RWPE1 (cell line): ENCODE data around the gene SLC16A5.

Source experiments
- CTCF ChIA-PET: fragments of 350-600 bp; sonication (Branson Sonifier 250); formaldehyde crosslinking; extraction: SDS; loops from one replicate; lab custom pipeline; 2021; lab: Yijun Ruan, JAX
- POLR2A ChIA-PET: fragments of 400-600 bp; formaldehyde crosslinking; extraction: SDS; loops from one replicate; lab custom pipeline; 2020; ENCODE audit warnings: antibody characterized with exemption; ENCODE audit not compliant: low non-redundant PET; lab: Yijun Ruan, JAX
- DNase-seq: peaks from one replicate; pipeline ENCODE4 v3.0.0; 2012; ENCODE audit warnings: low spot score
- H3K27ac ChIP-seq: fragments of 450-650 bp; 2 replicates; pipeline ENCODE4 v1.5.1; 2017
- TF ChIP-seq, protein P1 (sequence below): fragments of 450-650 bp; conservative IDR thresholded peaks from 2 replicates; pipeline ENCODE4 v1.5.1; 2017; ENCODE audit warnings: low read depth, mild to moderate bottlenecking

Gene SLC16A5

DNA sequence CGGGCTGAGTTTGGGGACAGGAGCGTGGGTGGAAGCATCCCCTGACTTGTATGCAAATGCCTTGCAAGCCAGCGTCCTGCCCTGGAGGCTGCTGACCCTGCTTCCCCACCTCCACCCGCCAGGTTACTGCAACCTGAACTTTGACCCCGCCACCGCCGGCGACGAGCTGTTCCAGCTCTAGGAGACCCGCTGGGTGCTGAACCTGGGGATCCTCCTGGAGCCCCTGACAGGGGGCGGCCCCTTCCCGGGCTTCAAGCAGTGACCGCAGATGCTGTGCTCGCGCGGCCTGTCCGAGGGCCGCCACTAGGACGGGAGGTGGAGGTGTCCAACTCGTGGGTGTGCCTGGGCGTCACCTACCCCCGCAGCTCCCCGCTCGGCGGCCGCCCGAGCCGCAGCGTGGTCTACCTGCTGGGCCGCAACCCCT is 10.7 kb upstream of the SLC16A5 start:
- H3K27ac ChIP-seq = no peak overlapping the region; the same call in 1 of the 2 replicates
- TF ChIP-seq, protein P1, sequence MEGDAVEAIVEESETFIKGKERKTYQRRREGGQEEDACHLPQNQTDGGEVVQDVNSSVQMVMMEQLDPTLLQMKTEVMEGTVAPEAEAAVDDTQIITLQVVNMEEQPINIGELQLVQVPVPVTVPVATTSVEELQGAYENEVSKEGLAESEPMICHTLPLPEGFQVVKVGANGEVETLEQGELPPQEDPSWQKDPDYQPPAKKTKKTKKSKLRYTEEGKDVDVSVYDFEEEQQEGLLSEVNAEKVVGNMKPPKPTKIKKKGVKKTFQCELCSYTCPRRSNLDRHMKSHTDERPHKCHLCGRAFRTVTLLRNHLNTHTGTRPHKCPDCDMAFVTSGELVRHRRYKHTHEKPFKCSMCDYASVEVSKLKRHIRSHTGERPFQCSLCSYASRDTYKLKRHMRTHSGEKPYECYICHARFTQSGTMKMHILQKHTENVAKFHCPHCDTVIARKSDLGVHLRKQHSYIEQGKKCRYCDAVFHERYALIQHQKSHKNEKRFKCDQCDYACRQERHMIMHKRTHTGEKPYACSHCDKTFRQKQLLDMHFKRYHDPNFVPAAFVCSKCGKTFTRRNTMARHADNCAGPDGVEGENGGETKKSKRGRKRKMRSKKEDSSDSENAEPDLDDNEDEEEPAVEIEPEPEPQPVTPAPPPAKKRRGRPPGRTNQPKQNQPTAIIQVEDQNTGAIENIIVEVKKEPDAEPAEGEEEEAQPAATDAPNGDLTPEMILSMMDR = no peak
- DNase-seq = no peak
- ChIA-PET CTCF (no interaction called here), POLR2A (no interaction called here)

DNA sequence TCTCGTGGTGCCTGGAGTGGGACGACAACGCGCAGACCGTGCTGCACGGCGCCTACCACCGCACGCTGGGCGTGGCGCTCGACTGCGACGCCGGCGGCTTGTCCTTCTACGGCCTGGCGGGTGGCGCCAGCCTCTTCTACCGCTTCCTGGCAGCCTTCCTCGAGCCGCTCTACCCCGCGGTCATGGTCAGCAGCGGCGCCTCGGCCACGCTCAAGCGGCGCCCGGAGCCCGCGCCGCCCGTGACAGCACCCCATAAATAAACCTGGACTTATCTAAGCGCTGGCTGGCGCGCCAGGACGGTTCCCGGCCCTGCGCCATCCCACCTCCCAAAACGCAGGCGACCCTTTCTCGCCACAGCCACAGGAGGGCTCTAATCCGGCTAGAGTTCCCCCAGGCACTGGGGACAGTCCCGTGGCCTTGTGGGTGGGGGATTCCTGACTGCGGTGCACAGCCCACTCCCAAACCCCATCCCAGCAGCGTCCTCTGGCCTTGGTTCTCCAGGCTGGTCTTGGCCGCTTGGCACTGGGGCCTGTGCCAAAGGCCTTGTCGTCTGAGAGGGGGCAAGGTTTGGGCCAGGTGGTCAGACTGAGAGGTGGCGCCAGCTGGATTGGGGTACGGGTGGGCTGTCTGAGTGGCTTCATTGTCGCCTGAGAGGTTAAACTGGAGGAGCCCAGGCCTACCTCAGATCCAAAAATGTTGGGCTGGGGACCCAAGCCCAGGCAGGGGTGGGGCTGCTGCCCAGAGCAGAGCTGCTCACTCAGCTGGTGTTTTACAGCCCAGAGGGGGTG is 10.1 kb upstream of the SLC16A5 start:
- TF ChIP-seq, protein P1 = no peak
- ChIA-PET CTCF (interaction anchor here (1.2 to 1.5 kb wide), 2 partner anchors 14 to 28 kb away, joined by 4 to 7 read pairs; no protein-coding TSS in a partner anchor), POLR2A (interaction anchor here (0.5 kb wide), 1 partner anchor 10 kb away, joined by 3 read pairs; no protein-coding TSS in a partner anchor)
- DNase-seq = no peak
- no peak overlapping the region for H3K27ac ChIP-seq

DNA sequence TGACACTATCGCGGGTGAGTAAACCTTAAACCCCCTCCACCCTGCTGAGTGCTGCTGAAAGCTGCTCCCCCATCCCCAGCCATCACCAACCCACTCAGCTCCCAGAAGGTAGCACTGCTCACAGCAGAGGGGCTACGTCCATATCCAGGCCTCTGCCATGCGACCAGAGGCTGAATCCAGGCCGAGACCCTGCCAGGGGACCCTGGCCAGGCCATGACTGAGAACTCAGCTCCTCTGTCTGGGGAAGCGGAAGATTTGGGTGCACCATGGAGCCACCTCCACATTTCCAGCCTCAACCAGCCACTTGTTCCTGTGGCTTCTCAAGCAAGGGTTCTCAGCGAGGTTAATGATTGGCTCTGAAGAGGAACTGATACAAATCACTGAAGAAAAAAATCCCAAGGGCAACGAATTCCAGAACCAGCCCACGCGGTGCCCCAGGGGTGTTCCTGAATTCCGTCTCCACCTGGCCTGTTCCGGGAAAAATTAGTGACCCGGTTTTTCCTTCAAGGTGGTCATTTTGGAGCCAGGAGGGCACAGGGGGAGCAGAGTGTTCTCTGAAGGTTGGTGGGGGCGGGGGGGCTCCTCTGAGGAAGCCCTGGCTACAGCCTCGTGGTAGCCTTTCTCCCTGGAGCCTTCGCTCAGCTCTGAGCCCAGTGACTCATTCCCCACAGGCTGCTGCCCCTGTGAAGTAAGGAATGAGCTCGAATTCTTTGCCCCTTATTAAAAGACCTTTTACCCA is 9.3 kb upstream of the SLC16A5 start:
- ChIA-PET CTCF (interaction anchor here (0.5 to 1.5 kb wide), 6 partner anchors 10 to 124 kb away, joined by 3 to 7 read pairs (median 4); no protein-coding TSS in a partner anchor), POLR2A (interaction anchor here (0.5 kb wide), 1 partner anchor 10 kb away, joined by 3 read pairs; no protein-coding TSS in a partner anchor)
- TF ChIP-seq, protein P1 = no peak
- DNase-seq = peak; percentile 62
- H3K27ac ChIP-seq = peak overlapping the region; percentile 55

DNA sequence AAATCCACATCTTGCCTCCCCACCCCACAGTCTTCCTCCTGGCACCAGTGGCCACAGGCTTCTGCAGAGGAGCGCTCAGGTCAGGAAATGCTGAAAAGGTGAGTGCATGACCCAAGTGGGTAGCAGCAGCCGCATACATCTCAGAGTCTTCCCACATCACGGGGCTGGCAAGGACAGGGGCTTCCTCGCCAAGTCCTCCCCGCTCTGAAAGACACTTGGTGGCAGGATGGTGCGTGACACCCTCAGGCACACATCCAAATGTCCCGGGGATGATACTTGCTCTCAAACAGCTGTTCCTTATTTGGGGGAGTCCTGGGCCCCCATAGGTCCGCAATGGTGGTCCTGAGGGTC is 8.8 kb upstream of the SLC16A5 start:
- peak overlapping the region; percentile 55 for H3K27ac ChIP-seq
- CTCF ChIA-PET = interaction anchor here (0.6 to 1.5 kb wide), 6 partner anchors 10 to 123 kb away, joined by 3 to 7 read pairs (median 4); no protein-coding TSS in a partner anchor
- TF ChIP-seq, protein P1 = no peak
- no peak for DNase-seq
- POLR2A ChIA-PET = no interaction called here

DNA sequence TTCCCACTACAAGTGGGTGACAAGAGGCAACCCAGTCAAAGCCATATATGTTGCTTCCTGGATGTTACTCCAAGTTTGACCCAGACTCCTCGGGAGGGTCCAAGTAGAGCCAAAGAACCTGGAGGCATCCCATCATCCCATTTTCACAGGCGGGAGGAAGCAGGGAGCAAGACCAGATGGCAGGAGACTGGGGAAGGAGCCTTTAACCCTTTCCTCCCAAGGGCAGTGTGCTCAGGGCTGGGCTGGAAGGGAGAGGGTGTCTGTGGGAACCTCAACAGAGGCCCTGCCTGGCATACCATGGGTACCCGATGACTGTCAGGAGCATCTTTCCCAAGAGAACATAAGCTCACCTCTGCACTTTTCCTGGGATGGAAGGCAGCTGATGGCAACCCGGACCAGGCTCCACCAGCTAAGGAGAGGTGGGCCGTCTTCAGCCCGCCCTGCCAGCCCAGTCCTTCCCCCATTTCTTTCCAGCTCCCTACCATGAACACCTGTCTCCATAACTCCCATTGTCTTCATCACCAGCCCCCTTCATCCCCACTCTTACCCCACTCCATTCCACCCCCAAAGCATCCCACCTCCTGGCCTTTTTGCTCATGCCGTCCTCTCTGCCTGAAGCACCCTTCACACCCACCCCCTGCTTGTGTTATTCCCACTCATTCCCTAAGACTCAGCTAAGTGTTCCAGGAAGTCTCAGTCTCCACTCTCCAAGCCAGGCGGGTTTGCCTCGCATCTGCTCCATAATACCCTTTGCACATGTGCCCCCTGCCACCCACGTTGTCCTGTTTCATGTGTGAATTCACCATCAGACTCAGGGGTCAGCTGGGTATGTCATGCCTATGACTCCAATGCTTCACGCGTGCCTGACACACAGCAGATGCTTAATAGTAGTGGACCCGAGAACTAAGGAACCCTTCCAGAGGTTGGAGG is 5.9 kb upstream of the SLC16A5 start:
- H3K27ac ChIP-seq = no peak overlapping the region
- DNase-seq = no peak
- POLR2A ChIA-PET = no interaction called here
- CTCF ChIA-PET = interaction anchor here (0.6 to 1.1 kb wide), 2 partner anchors 24 to 551 kb away, joined by 3 to 4 read pairs; no protein-coding TSS in a partner anchor
- TF ChIP-seq, protein P1 = no peak
